GM19238 (cell line): Measurements from ENCODE around the gene IL10RB.
"Not testable (repeated sequence)": the region's sequence is repeated elsewhere in the genome, so short reads cannot be mapped to it uniquely, and the experiment has no call there.

Experiments
- DNase-seq: peaks from one replicate; pipeline ENCODE4 v3.0.0; 2011; ENCODE audit warnings: low spot score; ENCODE audit not compliant: insufficient read length

Gene IL10RB

GRCh38 chr21:33266050-33266788, at the start of gene IL10RB:
IL10RB (plus strand) TSS chr21:33266367; CDS start chr21:33266466, 99 bp downstream.
- peak; percentile 77 for DNase-seq

GRCh38 chr21:33217138-33217520, 49.0 kb upstream of the IL10RB start:
- no peak for DNase-seq

- no peak for DNase-seq
Measured at GRCh38 chr21:33219300-33219699, 46.9 kb upstream of the IL10RB start.

GRCh38 chr21:33219954-33220353, 46.2 kb upstream of the IL10RB start:
- DNase-seq = no peak

- not testable (repeated sequence) for DNase-seq
Measured at GRCh38 chr21:33225376-33225775, 40.8 kb upstream of the IL10RB start.

- no peak for DNase-seq
Measured at GRCh38 chr21:33228455-33228854, 37.7 kb upstream of the IL10RB start.

- no peak for DNase-seq
Measured at GRCh38 chr21:33229099-33229783, 36.9 kb upstream of the IL10RB start.

GRCh38 chr21:33229784-33230544, 36.2 kb upstream of the IL10RB start, which contains the start of gene IFNAR2:
IFNAR2 (plus strand) TSS chr21:33229938; CDS start chr21:33241923, 11,985 bp downstream.
- DNase-seq = peak; percentile 88

GRCh38 chr21:33230545-33231324, 35.4 kb upstream of the IL10RB start:
- peak; percentile 60 for DNase-seq

GRCh38 chr21:33231526-33231925, 34.6 kb upstream of the IL10RB start:
- DNase-seq = no peak

GRCh38 chr21:33232291-33233034, 33.7 kb upstream of the IL10RB start:
- no peak for DNase-seq

- DNase-seq = no peak
Measured at GRCh38 chr21:33234635-33235520, 31.3 kb upstream of the IL10RB start.

- no peak for DNase-seq
Measured at GRCh38 chr21:33236013-33236686, 30.0 kb upstream of the IL10RB start.

GRCh38 chr21:33236766-33237165, 29.4 kb upstream of the IL10RB start:
- DNase-seq = no peak

- DNase-seq = no peak
Measured at GRCh38 chr21:33237486-33237885, 28.7 kb upstream of the IL10RB start.

- no peak for DNase-seq
Measured at GRCh38 chr21:33238146-33238545, 28.0 kb upstream of the IL10RB start.

GRCh38 chr21:33238565-33239255, 27.5 kb upstream of the IL10RB start:
- peak; percentile 34 for DNase-seq

GRCh38 chr21:33239559-33240127, 26.5 kb upstream of the IL10RB start:
- not testable (repeated sequence) for DNase-seq
